Activated CD4-positive, alpha-beta T cell treated with anti-CD3 and anti-CD28 coated beads, Interleukin-2, Interleukin-6, amounts not matched to agents 100 ng/mL and 50 ng/mL, durations not matched to agents 16 hours and 8 hours (primary cell): ENCODE results near the gene GBE1.

ENCODE experiments used
- DNase-seq: peaks from one replicate; pipeline ENCODE4 v3.0.0-alpha.2; 2020

GBE1 gene

DNA sequence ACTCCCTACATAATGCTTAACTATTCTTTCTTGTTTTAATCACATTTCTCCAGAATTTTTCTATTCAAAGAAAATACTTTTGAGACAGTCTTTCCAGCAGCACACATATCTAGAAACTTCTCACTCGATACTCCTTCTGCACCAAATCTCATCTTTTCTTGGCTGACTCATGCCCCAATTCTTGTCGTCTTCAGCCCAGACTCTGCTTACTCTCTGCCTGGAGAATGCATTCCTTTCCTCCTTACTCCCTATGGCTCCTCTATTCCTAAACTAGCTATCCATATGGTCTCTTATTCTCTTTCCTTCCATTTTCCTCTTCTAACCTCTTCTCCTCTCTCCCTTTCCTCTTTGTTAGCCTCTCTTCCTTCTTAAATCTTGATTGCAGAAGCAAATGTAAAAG, 158.7 kb downstream of the GBE1 start:
- DNase-seq: no peak

GRCh38 chr3:81601707-81602305, 159.6 kb downstream of the GBE1 start:
- DNase-seq: no peak

GRCh38 chr3:81592101-81592500, 169.3 kb downstream of the GBE1 start:
- no peak for DNase-seq

- DNase-seq: no peak
Observed at GRCh38 chr3:81585937-81586336, 175.5 kb downstream of the GBE1 start.

DNA sequence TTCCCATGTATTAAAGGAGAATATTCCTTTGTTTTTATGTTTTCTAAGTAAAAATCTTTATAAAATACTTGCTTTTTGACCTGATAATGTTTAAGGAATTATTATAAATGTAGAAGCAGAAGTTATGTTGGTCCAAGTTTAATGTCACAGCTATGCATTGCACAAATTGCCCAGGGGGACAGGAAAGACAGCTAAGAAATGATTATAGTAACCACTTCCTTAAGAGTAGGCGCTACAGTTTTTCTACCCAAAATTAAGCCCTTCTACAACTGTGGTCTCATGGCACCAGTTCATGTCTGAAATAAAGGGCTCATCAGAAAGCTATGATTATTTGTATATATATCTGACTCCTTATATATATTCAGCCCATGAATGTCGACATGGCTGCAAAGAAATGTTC, 176.4 kb downstream of the GBE1 start:
- DNase-seq: no peak

- peak; percentile 35 for DNase-seq
Observed at GRCh38 chr3:81581966-81582599, 179.4 kb downstream of the GBE1 start.

DNA sequence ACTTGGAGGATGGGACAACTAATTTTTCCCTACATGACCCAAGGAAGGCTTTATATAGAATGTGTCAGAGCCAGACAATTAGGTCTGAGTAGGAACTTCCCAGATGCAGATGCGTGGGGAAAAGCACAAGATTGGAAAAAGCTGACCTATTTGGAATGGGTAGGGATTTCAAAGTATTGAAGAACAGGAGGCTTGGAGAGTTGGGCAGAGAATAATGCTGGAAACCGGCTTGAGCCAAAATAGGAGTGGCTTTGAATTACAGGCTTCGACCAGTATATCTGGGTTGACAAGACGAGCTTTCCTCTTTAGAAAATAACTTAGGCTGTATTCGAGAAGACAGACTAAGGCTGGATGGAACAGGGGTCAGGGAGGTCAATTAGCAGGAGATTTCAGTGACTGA, 181.1 kb downstream of the GBE1 start:
- DNase-seq: no peak

- DNase-seq: no peak
Observed at GRCh38 chr3:81579744-81580143, 181.7 kb downstream of the GBE1 start.

DNA sequence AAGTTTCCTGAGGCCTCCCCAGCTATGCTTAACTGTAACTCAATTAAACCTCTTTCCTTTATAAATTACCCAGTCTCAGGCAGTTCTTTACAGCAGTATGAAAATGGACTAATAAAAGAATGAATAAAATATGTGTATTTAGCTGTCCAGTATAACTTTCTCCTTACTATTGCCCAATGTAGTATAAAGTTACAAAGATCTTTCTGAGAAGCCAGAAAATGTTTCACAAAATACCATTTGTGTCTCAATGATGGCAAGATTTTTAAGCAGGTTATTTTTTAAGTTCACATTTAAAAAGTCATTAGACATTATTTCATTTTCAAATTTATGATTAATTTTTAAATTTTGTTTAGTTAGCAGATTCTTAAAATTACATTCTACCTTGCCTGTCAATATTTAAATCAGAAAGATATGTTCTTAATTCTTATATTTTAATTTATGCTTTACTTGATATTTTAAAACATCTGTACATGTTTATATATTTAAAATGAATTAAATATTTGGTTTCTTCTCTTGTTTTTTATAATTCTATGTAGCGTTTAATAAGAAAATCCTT, 189.2 kb downstream of the GBE1 start:
- no peak for DNase-seq

DNA sequence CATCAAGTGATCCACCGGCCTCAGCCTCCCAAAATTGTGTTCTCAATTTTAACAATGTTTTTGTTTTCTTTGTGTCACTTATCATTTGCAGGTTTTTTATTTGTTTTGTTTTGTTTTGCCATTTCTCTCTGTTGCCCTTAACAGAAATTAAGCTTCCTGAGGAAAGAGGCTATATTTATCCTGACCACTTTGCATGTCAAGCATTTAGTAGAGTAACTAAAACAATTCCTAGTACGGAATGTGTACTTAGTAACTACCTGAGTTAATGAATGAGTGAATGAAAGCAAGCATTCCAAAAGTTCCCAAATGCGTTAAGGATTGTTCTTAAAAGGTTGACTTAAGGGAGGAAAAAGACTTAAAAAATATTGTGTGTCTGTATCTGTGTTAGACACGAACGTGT, 193.1 kb downstream of the GBE1 start:
- DNase-seq: no peak

DNA sequence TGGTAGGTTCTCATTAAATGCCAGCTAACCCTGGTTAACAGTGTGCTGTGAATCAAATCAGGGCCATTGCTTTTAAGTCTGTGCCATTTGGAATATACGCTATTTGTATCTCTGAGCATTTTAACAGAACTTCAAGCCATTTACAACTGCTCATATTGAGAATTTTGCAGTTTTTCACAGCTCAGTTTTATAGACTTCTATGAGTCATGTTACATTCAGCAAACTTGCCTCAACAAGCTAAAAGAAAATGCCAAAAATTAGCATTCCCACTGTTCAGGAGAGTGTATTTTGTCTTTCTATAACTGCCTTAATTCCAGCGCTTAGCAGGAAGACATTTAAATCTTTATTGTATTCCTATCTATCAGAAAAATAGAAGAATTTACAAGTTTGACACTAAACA, 196.4 kb downstream of the GBE1 start:
- DNase-seq: no peak

DNA sequence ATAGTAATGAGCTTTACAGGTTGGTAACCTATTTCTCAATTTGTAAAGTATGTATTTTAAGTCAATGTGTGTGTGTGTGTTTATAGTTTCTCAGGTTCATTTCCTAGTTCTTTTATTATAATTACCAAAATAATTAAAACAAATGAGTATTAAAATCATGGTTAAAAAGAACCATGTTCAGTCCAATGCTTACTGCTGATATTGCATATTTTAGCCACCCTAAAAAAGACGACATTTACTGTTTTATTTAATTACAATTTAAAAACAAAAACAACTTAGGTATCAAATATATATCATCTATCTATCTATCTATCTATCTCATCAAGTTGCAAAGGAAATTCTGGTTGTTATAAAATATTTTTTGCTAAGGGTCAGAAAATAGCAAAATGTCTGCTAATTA, 203.3 kb downstream of the GBE1 start:
- no peak for DNase-seq

DNA sequence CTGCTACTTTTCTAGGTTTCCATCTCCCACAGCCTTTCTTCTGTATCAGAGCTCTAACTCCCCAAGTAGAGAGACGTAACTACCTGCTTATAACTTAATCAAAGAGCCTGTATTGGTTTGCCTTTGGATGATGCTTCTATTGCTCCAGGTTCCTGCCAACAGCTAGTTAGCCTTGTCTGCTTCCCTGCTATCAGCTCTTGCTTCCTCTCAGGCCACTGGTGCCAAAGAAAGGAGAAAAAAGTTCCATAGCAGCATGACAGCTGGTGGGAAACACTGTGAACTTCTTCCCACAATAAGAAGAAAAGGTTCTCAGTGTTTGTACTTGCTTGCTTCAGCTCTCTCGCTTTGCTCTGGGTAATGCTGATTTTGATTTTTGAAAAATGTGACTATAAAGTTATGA, 206.6 kb downstream of the GBE1 start:
- DNase-seq: no peak

GRCh38 chr3:81554388-81554787, 207.1 kb downstream of the GBE1 start:
- peak; percentile 7 for DNase-seq

DNA sequence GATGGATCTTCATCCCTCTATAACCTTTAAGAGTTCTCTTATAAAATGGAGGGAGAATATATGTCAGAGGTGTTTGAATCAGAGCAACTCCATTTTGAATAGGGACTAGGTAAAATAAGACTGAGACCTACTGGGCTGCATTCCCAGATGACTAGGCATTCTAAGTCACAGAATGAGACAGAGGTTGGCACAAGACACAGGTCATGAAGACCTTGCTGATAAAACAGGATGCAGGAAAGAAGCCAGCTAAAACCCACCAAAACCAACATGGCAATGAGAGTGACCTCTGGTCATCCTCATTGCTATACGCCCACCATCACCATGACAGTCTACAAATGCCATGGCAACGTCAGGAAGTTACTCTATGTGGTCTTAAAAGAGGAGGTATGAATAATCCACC, 211.0 kb downstream of the GBE1 start:
- DNase-seq: no peak

- no peak for DNase-seq
Observed at GRCh38 chr3:81549831-81550230, 211.6 kb downstream of the GBE1 start.

DNA sequence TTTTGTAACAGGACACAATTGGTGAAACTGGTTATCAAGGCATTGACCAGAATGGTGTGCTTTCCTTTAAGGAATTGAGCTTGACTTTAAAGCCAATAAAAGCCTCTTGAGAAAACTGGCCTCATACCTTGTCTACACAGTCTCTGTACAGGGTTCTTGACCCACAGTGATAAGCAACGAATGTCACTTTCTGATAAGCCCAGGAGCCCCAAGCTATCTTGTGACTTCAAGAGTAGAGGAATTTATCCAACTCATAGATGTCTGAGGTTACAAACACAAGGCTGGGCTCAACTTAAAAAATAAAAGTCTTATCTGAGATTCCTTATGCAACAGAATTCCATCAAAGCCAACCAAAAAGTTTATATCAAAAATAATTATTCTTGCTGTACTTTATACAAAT, 212.1 kb downstream of the GBE1 start:
- no peak for DNase-seq

GRCh38 chr3:81545572-81545971, 215.9 kb downstream of the GBE1 start:
- no peak for DNase-seq

DNA sequence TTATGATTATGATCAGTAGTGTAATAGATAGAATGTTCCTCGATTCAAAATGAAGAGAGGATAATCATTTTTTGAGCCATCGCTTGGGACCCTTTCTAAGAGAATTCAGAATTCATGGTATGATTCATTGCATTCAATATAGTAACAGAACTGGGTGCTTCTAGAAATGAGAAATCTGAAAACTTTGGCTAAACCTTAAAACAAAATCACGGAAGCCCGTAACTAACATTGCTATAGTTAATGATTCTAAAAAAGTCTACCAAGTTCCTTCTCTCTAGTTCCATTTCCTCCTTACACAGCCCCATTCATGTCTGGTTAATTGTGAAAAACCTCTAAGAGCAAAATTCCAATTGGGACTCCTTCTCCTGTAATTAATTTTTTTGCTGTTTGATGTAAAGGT, 217.1 kb downstream of the GBE1 start:
- no peak for DNase-seq

DNA sequence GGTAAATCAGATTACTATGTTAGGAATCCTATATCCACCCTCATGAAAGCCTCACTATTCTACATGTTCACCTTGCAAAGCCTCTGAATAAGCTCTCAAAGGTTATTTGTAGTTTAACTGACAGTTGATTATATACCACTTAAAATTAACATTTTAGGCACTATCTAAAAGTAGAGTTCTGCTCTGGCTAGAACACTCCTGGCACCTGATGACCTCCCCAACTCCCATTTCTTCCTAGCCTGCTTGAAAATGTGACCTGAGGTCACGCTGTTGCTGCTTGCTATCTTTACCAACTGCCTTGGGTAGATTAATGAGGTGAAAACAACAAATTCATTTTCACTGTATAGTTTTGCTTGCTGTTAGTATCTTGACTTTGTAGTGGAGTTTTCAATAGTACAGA, 220.7 kb downstream of the GBE1 start:
- no peak for DNase-seq

DNA sequence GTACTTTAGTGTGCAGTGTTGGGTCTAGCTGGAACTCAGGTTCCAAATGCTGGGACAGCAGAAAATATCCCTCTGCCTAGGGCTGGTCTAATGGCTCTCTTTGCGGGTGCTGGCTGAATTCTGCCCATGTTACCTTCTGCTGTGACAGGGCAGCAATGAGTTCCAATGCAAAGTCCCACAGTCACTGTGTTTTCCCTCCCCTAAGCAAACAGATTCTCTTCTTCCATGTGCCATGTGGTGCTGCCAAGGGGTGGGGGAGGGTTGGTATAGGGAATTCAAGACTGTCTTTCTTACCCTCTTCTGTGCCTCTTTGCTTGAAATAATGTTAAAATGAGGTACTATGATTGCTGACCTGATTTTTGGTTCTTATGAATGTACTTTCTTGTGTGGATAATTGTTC, 229.6 kb downstream of the GBE1 start:
- DNase-seq: no peak

DNA sequence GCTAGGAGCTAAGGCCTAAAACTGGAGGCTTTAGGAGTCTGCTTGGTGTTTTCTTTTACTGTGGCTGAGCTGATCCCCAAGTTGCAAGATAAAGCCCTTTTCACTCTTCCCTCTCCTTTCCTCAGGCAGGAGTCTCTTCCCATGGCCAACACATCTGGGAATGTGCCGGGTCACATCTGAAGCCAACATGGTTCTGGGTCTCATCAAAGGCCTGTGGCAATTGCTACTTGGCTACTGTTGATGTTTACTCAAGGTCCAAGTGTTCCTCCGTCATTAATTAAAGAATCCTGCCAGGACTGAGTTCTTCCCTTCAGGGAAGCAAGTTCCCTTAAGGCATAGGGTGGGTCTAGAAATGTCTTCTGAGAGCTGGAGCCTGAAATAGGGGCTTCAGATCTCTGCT, 230.2 kb downstream of the GBE1 start:
- no peak for DNase-seq

DNA sequence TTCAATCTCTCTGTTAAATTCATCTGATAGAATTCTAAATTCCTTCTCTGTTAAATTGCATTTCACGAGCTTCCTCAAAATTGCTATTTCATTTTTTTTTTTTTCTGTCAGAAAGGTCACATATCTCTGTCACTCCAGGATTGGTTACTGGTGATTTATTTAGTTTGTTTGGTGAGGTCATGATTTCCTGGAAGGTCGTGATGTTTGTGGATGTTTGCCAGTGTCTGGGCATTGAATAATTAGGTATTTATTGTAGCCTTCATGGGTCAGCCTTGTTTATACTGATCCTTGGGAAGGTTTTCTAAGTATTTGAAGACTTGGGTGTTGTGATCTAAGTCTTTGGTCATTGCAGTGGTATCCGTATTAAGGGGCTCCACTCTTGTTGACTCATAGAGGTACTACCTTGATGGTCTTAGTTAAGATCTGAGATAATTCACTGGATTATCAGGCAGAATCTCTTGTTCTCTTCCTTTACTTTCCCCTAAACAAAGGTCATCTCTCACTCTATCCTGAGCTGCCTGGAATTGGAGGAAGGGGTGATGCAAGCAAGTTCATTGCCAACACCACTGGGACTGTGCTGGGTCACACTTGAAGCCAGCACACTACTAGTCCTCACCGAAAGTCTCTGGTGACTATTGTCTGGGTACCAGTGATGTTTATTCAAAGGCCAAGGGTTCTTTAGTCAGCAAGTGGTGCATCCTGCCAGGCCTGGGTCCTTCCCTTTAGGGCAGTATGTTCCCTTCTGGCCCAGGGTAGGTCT, 231.1 kb downstream of the GBE1 start:
- no peak for DNase-seq

DNA sequence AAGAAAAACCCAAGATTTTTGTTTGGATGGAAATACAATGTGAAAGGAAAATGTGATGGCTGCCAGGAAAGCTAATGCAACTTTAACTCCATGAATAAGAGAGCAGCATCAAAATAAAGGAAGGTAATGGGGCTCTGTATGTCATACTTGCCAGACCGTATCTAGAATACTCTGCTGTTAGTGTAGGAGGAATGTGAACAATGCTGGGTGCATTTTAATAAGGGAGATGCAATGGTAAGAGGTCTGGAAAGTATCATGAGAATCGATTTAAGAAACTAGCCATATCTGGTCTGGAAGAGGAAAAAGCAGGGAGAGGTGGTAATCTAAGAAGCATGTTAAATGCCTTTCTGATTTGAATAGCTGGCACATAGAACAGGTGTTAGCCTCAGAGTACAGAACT, 239.6 kb downstream of the GBE1 start:
- no peak for DNase-seq
